H1 (cell line): ENCODE measurements around the gene KIFBP. TPM values are rescaled to one million over a fixed set of nuclear protein-coding genes. Genes with fewer than 3 reads are reported as not detected.
A peak's percentile ranks its signal among the peaks of the same experiment; 100 is the strongest.

Experiments
- CTCF ChIA-PET: fragments of 300-600 bp; sonication (Branson Sonifier 250); formaldehyde crosslinking; loops from one replicate; lab custom pipeline; 2021; ENCODE audit not compliant: partially characterized antibody; lab: Charles Lee
- POLR2A ChIA-PET: fragments of 300-600 bp; sonication (Branson Sonifier 250); formaldehyde crosslinking; loops from one replicate; lab custom pipeline; 2021; ENCODE audit warnings: inconsistent platforms; ENCODE audit not compliant: partially characterized antibody; lab: Charles Lee
- DNase-seq, 2 experiments: peaks; one replicate each; pipeline versions ENCODE4 v3.0.0 to v3.0.0-alpha.2; 2010 to 2022; ENCODE audit warnings: low spot score in 2 of 2, low read depth in 1 of 2, mixed read lengths in 1 of 2
- FAIRE-seq: peaks from 2 replicates; lab custom pipeline; 2011; peaks lifted over from hg19 to GRCh38; lab: Jason Lieb, UNC
- H2AFZ ChIP-seq: 2 replicates; pipeline ENCODE4 v1.8.1; 2012; ENCODE audit warnings: low read length, inconsistent platforms
- H2AK5ac ChIP-seq: 2 replicates; pipeline ENCODE4 v1.6.1; 2013; ENCODE audit warnings: low read depth, low read length
- H2BK120ac ChIP-seq: replicated peaks from 2 replicates; pipeline ENCODE3; 2013; ENCODE audit warnings: low read depth, low read length, inconsistent platforms
- H2BK12ac ChIP-seq: 2 replicates; pipeline ENCODE4 v1.6.1; 2013; ENCODE audit warnings: low read depth, low read length
- H2BK15ac ChIP-seq: 2 replicates; pipeline ENCODE4 v1.6.1; 2013; ENCODE audit warnings: low read length
- H2BK20ac ChIP-seq: 2 replicates; pipeline ENCODE4 v1.6.1; 2013; ENCODE audit warnings: low read length
- H2BK5ac ChIP-seq: 2 replicates; pipeline ENCODE4 v1.6.1; 2013; ENCODE audit warnings: low read depth, low read length
- H3K14ac ChIP-seq: 2 replicates; pipeline ENCODE4 v1.6.1; 2013; ENCODE audit warnings: inconsistent platforms; ENCODE audit not compliant: insufficient read length
- H3K18ac ChIP-seq: 2 replicates; pipeline ENCODE4 v1.6.1; 2013; ENCODE audit warnings: low read length; ENCODE audit errors: extremely low read depth
- H3K23ac ChIP-seq: 2 replicates; pipeline ENCODE4 v1.6.1; 2013; ENCODE audit warnings: inconsistent platforms; ENCODE audit not compliant: insufficient read length
- H3K23me2 ChIP-seq: 2 replicates; pipeline ENCODE4 v1.6.1; 2013; ENCODE audit warnings: low read depth, low read length
- H3K27ac ChIP-seq: 2 replicates; pipeline ENCODE4 v1.6.1; 2011; ENCODE audit warnings: low read depth, low read length, inconsistent platforms
- H3K27me3 ChIP-seq, 4 experiments: replicated peaks in 1 of 4; 1 replicate in 1 of 4; 2 replicates in 3 of 4; pipeline versions ENCODE4 v1.6.1 to v1.8.1; 2011 to 2013; ENCODE audit warnings: low read length in 3 of 4, mild to moderate bottlenecking in 3 of 4, inconsistent platforms in 2 of 4, mixed read lengths in 2 of 4, moderate library complexity in 1 of 4; ENCODE audit not compliant: control insufficient read depth in 3 of 4, insufficient read depth in 3 of 4; ENCODE audit errors: extremely low read depth in 1 of 4
- H3K36me3 ChIP-seq, 4 experiments: 2 replicates each; pipeline versions ENCODE4 v1.6.1 to v1.8.1; 2011 to 2013; ENCODE audit warnings: mild to moderate bottlenecking in 4 of 4, low read length in 3 of 4, moderate library complexity in 2 of 4, control low read depth in 1 of 4, inconsistent platforms in 1 of 4; ENCODE audit not compliant: insufficient read depth in 4 of 4, control insufficient read depth in 2 of 4
- H3K4ac ChIP-seq: replicated peaks from 2 replicates; pipeline ENCODE3; 2013; ENCODE audit warnings: low read length, low read depth, mixed read lengths, inconsistent platforms; ENCODE audit not compliant: insufficient read length
- H3K4me1 ChIP-seq, 4 experiments: replicated peaks in 1 of 4; 1 replicate in 1 of 4; 2 replicates in 3 of 4; pipeline versions ENCODE4 v1.6.1 to v1.8.1; 2011 to 2013; ENCODE audit warnings: low read length in 3 of 4, inconsistent platforms in 2 of 4, mixed read lengths in 1 of 4; ENCODE audit not compliant: insufficient read depth in 4 of 4, control insufficient read depth in 3 of 4
- H3K4me2 ChIP-seq, 2 experiments: 2 replicates each; pipeline versions ENCODE4 v1.6.1 to v1.8.1; 2011 to 2013; ENCODE audit warnings: low read depth in 2 of 2, low read length in 2 of 2, control low read depth in 1 of 2, inconsistent platforms in 1 of 2, mild to moderate bottlenecking in 1 of 2; ENCODE audit not compliant: insufficient read depth in 1 of 2
- H3K4me3 ChIP-seq, 4 experiments: fragments of 200-600, 300-600 bp in 1 of 4; sonication (generic), shearing (Covaris generic), sonication (Bioruptor Twin) in 1 of 4; 2 replicates each; pipeline versions ENCODE4 v1.5.1 to v1.8.1; 2011 to 2016; ENCODE audit warnings: low read length in 4 of 4, low read depth in 3 of 4, control low read depth in 2 of 4, inconsistent platforms in 2 of 4, mild to moderate bottlenecking in 2 of 4, mixed read lengths in 1 of 4, moderate library complexity in 1 of 4; ENCODE audit not compliant: insufficient read depth in 2 of 4; ENCODE audit errors: extremely low read depth in 1 of 4
- H3K56ac ChIP-seq: replicated peaks from 2 replicates; pipeline ENCODE3; 2013; ENCODE audit warnings: low read depth, mild to moderate bottlenecking, mixed read lengths, low read length, inconsistent platforms; ENCODE audit not compliant: insufficient read length
- H3K79me1 ChIP-seq: 2 replicates; pipeline ENCODE4 v1.6.1; 2013; ENCODE audit warnings: low read depth, low read length, control low read depth
- H3K79me2 ChIP-seq, 2 experiments: 2 replicates each; pipeline versions ENCODE4 v1.6.1 to v1.8.1; 2012 to 2013; ENCODE audit warnings: low read length in 2 of 2, mild to moderate bottlenecking in 2 of 2, inconsistent platforms in 1 of 2; ENCODE audit not compliant: insufficient read depth in 2 of 2, control insufficient read depth in 1 of 2
- H3K9ac ChIP-seq, 4 experiments: replicated peaks in 1 of 4; 1 replicate in 1 of 4; 2 replicates in 3 of 4; pipeline versions ENCODE4 v1.6.1 to v1.8.1; 2011 to 2013; ENCODE audit warnings: low read depth in 3 of 4, low read length in 3 of 4, control low read depth in 2 of 4, mild to moderate bottlenecking in 2 of 4, moderate library complexity in 2 of 4, inconsistent platforms in 1 of 4; ENCODE audit errors: extremely low read depth in 1 of 4
- H3K9me3 ChIP-seq, 2 experiments: 2 replicates each; pipeline versions ENCODE4 v1.6.1 to v1.8.1; 2012 to 2013; ENCODE audit warnings: mild to moderate bottlenecking in 2 of 2, moderate library complexity in 2 of 2, control low read depth in 1 of 2, inconsistent platforms in 1 of 2, low read depth in 1 of 2, low read length in 1 of 2, mixed read lengths in 1 of 2; ENCODE audit not compliant: insufficient read depth in 2 of 2
- H4K20me1 ChIP-seq, 2 experiments: replicated peaks in 1 of 2; 2 replicates each; pipeline versions ENCODE3 to v1.8.1; 2011 to 2013; ENCODE audit warnings: inconsistent platforms in 2 of 2, low read length in 2 of 2, mild to moderate bottlenecking in 1 of 2; ENCODE audit not compliant: insufficient read depth in 2 of 2, control insufficient read depth in 1 of 2
- H4K5ac ChIP-seq: 2 replicates; pipeline ENCODE4 v1.6.1; 2013; ENCODE audit warnings: low read length, low read depth, mixed read lengths, inconsistent platforms; ENCODE audit not compliant: insufficient read length
- H4K8ac ChIP-seq: 2 replicates; pipeline ENCODE4 v1.8.0; 2013; ENCODE audit warnings: mild to moderate bottlenecking, moderate library complexity, low read length, inconsistent platforms; ENCODE audit not compliant: insufficient read depth; ENCODE audit errors: extremely low read depth
- H4K91ac ChIP-seq: replicated peaks from 2 replicates; pipeline ENCODE3; 2013; ENCODE audit warnings: low read length, mixed read lengths, inconsistent platforms; ENCODE audit not compliant: insufficient read length
- EZH2 ChIP-seq: fragments of 200-600 bp; sonication (generic); IDR thresholded peaks from 2 replicates; pipeline ENCODE4 v1.7.1; 2012; ENCODE audit warnings: low read depth, mild to moderate bottlenecking, moderate library complexity, low read length, inconsistent platforms; ENCODE audit not compliant: severe bottlenecking
- POLR2AphosphoS5 ChIP-seq: IDR thresholded peaks from 2 replicates; pipeline ENCODE4 v1.6.1; 2011; ENCODE audit warnings: low read depth, low read length
- RFX5 ChIP-seq: IDR thresholded peaks from 2 replicates; pipeline ENCODE4 v1.6.1; 2011; ENCODE audit warnings: low read depth, low read length, improper control_type of control experiment, borderline replicate concordance
- SUZ12 ChIP-seq: fragments of 200-600 bp; sonication (generic); IDR thresholded peaks from 2 replicates; pipeline ENCODE4 v1.6.1; 2012; ENCODE audit warnings: mild to moderate bottlenecking, inconsistent platforms, low read length, moderate library complexity, mixed read lengths
- TAF7 ChIP-seq: optimal IDR thresholded peaks from 2 replicates; pipeline ENCODE3; 2011; ENCODE audit warnings: low read depth, mild to moderate bottlenecking, inconsistent platforms, low read length, moderate library complexity, borderline replicate concordance
- WGBS, 2 experiments: shearing (Covaris generic) in 1 of 2; methylation state at CpG; one replicate each; pipeline versions ENCODE4 v1.1.6 to v1.1.7; 2013 to 2015; ENCODE audit warnings: low lambda C conversion rate in 2 of 2, mixed read lengths in 2 of 2, inconsistent platforms in 1 of 2, low coverage in 1 of 2, missing lambda C conversion rate in 1 of 2; ENCODE audit not compliant: insufficient replicate concordance in 2 of 2, insufficient coverage in 1 of 2, insufficient read length in 1 of 2; ENCODE audit errors: extremely low coverage in 1 of 2, missing lambda C conversion rate in 1 of 2; 5-methylcytosine and 5-hydroxymethylcytosine counted together
- polyA plus RNA-seq, 7 experiments: library from polyadenylated mRNA; depleted of rRNA in 3 of 7; stranded (reverse) in 5 of 7; unstranded in 2 of 7; fragments of >200 nt in 5 of 7; fragments of 200-250 nt in 2 of 7; gene quantifications; 1 replicate in 5 of 7; 2 replicates in 1 of 7; 4 replicates in 1 of 7; pipeline versions ENCODE4 v1.2.1 to v1.2.3, GENCODE V29; 2011 to 2013; ENCODE audit warnings: missing spikeins in 2 of 7, mixed read lengths in 2 of 7
- total RNA-seq: library from RNA; stranded (reverse); fragmentation: NEBNext Ultra II Directional; extraction: Animal tissue kit (Norgen Biotek cat#: 25700); gene quantifications from 2 replicates; pipeline ENCODE4 v1.2.1, GENCODE V29; 2021

KIFBP gene
- total and polyA plus RNA-seq, 2 of the 8 experiments (the other 6 are each of a cell fraction or from before 2014, with no cell fraction given) = 17.3 to 34.6 TPM

DNA sequence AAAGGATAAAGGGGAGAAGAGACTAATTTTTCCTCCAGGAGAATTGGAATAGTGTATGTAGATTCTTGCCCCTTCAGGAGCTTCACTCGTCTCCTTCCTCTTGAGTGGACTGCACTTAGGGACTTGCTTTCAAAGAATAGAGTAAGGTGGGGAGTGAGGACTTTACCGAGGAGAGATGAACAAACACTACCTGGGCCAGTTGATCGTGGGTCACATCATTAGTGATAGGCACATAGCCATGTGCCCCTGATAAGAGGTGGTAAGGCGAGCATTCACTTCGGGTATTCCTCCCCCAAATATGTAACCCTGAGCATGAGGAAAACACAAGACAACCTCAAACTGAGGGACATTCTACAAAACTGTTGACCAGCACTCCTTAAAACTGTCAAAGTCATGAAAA lies 14.6 kb upstream of the KIFBP start:
- peaks cover 44 to 97% (median 86%) of the 10 kb centered on the region in 4 experiments for H3K36me3 ChIP-seq
- TF ChIP-seq RFX5 = no peak
- no peak for TF ChIP-seq SUZ12
- TF ChIP-seq TAF7 = no peak
- no peak for TF ChIP-seq EZH2
- 0 out of 2 replicates have a peak, but pooled peaks have one; percentile 30 for TF ChIP-seq POLR2AphosphoS5
- TF ChIP-seq, all 59 proteins: peak for 1
- H2BK5ac ChIP-seq = no peak overlapping the region
- no peaks in the 10 kb centered on the region for H3K23me2 ChIP-seq
- H2BK20ac ChIP-seq = no peak overlapping the region
- H3K27me3 ChIP-seq = no peaks in the 10 kb centered on the region
- no peak overlapping the region for H3K4me2 ChIP-seq
- H3K9ac ChIP-seq = no peak overlapping the region
- no peak overlapping the region for H4K8ac ChIP-seq
- no peak overlapping the region for H3K4me3 ChIP-seq
- H3K56ac ChIP-seq = no peak overlapping the region
- H4K20me1 ChIP-seq = peaks cover 3 to 10% of the 10 kb centered on the region in 2 experiments
- CTCF ChIA-PET = interaction anchor here (0.8 to 1.5 kb wide), 2 partner anchors 15 to 18 kb away, joined by 3 to 7 read pairs; partner anchors contain the start of gene DDX21
- H2AK5ac ChIP-seq = no peak overlapping the region
- H3K4ac ChIP-seq = no peak overlapping the region
- no peak overlapping the region for H2BK15ac ChIP-seq
- H3K79me2 ChIP-seq = no peaks in the 10 kb centered on the region
- H2BK12ac ChIP-seq = no peak overlapping the region
- POLR2A ChIA-PET = interaction anchor here (1.4 kb wide), 1 partner anchor 14 kb away, joined by 5 read pairs; no protein-coding TSS in a partner anchor
- H3K14ac ChIP-seq = no peak overlapping the region
- no peak overlapping the region for H2BK120ac ChIP-seq
- H2AFZ ChIP-seq = no peak overlapping the region
- H3K23ac ChIP-seq = no peak overlapping the region
- no peak overlapping the region for H3K27ac ChIP-seq
- no peak overlapping the region for H4K5ac ChIP-seq
- no peak overlapping the region for H4K91ac ChIP-seq
- DNase-seq (no peak), FAIRE-seq (no peak)
- H3K9me3 ChIP-seq = no peaks in the 10 kb centered on the region
- no peaks in the 10 kb centered on the region for H3K4me1 ChIP-seq
- no peaks in the 10 kb centered on the region for H3K79me1 ChIP-seq
- WGBS, 2 experiments = 89% methylated on average over 5 of the region's 5 CpGs; no CpG with 5 or more reads in 1 of the 2 experiments
- no peak overlapping the region for H3K18ac ChIP-seq
